A549 (cell line): ENCODE measurements around the gene CCDC154. TPM values are rescaled to one million over a fixed set of nuclear protein-coding genes. Genes with fewer than 3 reads are reported as not detected.
A peak's percentile ranks its signal among the peaks of the same experiment; 100 is the strongest.

Experiments
- ATAC-seq, 2 experiments: fragments of 200-7000 bp in 1 of 2; fragments of >200 bp in 1 of 2; cut with Nextera tagmentation in 1 of 2; cut with Tn5 transposase in 1 of 2; 3 replicates each; pipeline versions ENCODE4 v1.8.0 to v1.9.1; 2018 to 2020; ENCODE audit warnings: mild to moderate bottlenecking in 1 of 2, moderate library complexity in 1 of 2
- CTCF ChIA-PET: fragments of 300-600 bp; sonication (Branson Sonifier 250); formaldehyde crosslinking; extraction: SDS; loops from one replicate; lab custom pipeline; 2021; ENCODE audit warnings: antibody characterized with exemption, inconsistent platforms; lab: Yijun Ruan, JAX
- POLR2A ChIA-PET: fragments of 350-600 bp; formaldehyde crosslinking; extraction: SDS; loops from one replicate; lab custom pipeline; 2021; ENCODE audit warnings: antibody characterized with exemption, inconsistent platforms; lab: Yijun Ruan, JAX
- DNase-seq, 2 experiments: peaks; one replicate each; pipeline versions ENCODE4 v3.0.0 to v3.0.0-alpha.2; 2011 to 2016; ENCODE audit warnings: low read depth in 1 of 2, low spot score in 1 of 2
- FAIRE-seq: peaks from 2 replicates; lab custom pipeline; 2011; peaks lifted over from hg19 to GRCh38; lab: Jason Lieb, UNC
- H3K27ac ChIP-seq, 2 experiments: fragments of >200 bp; sonication (Bioruptor Twin); formaldehyde crosslinking; 3 replicates each; pipeline ENCODE4 v1.5.1; 2016 to 2017
- H3K4me1 ChIP-seq: fragments of >200 bp; sonication (Bioruptor Twin); formaldehyde crosslinking; 3 replicates; pipeline ENCODE4 v1.6.1; 2016
- H3K4me2 ChIP-seq: fragments of >200 bp; sonication (Bioruptor Twin); formaldehyde crosslinking; 3 replicates; pipeline ENCODE4 v1.6.1; 2016
- H3K4me3 ChIP-seq: fragments of >200 bp; sonication (Bioruptor Twin); formaldehyde crosslinking; 3 replicates; pipeline ENCODE4 v1.5.1; 2016
- H3K9me3 ChIP-seq: fragments of >200 bp; sonication (Bioruptor Twin); formaldehyde crosslinking; 3 replicates; pipeline ENCODE4 v1.6.1; 2016
- ATOH8 ChIP-seq: fragments of 250-450 bp; sonication (Bioruptor Pico); IDR thresholded peaks from 2 replicates; pipeline ENCODE4 v1.5.0; 2020; ENCODE audit warnings: low read depth, mild to moderate bottlenecking, moderate library complexity
- BHLHE40 ChIP-seq: IDR thresholded peaks from 2 replicates; pipeline ENCODE4 v1.6.1; 2012; ENCODE audit warnings: low read depth, low read length, inconsistent platforms
- CBX8 ChIP-seq: fragments of 200-600 bp; sonication (generic); IDR thresholded peaks from 2 replicates; pipeline ENCODE4 v1.6.1; 2016
- CEBPB ChIP-seq, 2 experiments: fragments of >200 bp in 1 of 2; sonication (Bioruptor Twin) in 1 of 2; formaldehyde crosslinking in 1 of 2; IDR thresholded peaks; 2 replicates each; pipeline ENCODE4 v1.6.1; 2012 to 2016
- CHD2 ChIP-seq: fragments of 150-350 bp; IDR thresholded peaks from 2 replicates; pipeline ENCODE4 v1.6.1; 2014; ENCODE audit warnings: low read length; ENCODE audit not compliant: partially characterized antibody
- CHD4 ChIP-seq: fragments of 200-600 bp; sonication (generic); IDR thresholded peaks from 2 replicates; pipeline ENCODE4 v1.6.1; 2016; ENCODE audit warnings: antibody characterized with exemption, mild to moderate bottlenecking, borderline replicate concordance
- EHF ChIP-seq: fragments of 250-450 bp; sonication (Bioruptor Pico); IDR thresholded peaks from 2 replicates; pipeline ENCODE4 v1.5.0; 2020; ENCODE audit warnings: mild to moderate bottlenecking
- ELK1 ChIP-seq: fragments of 150-350 bp; IDR thresholded peaks from 2 replicates; pipeline ENCODE4 v1.6.1; 2014; ENCODE audit warnings: low read depth, mild to moderate bottlenecking, low read length
- EP300 ChIP-seq, 2 experiments: fragments of >200 bp; sonication (Bioruptor Twin); formaldehyde crosslinking; IDR thresholded peaks; 2 replicates in 1 of 2; 3 replicates in 1 of 2; pipeline ENCODE4 v1.6.1; 2016 to 2017
- FOSB ChIP-seq: fragments of 250-450 bp; sonication (Bioruptor Pico); IDR thresholded peaks from 2 replicates; pipeline ENCODE4 v1.5.0; 2020; ENCODE audit warnings: mild to moderate bottlenecking, moderate library complexity
- FOXS1 ChIP-seq: fragments of 250-450 bp; sonication (Bioruptor Pico); IDR thresholded peaks from 2 replicates; pipeline ENCODE4 v1.5.0; 2020; ENCODE audit warnings: mild to moderate bottlenecking, moderate library complexity
- HDAC2 ChIP-seq: fragments of 200-600 bp; sonication (generic); IDR thresholded peaks from 2 replicates; pipeline ENCODE4 v1.6.1; 2016
- HES2 ChIP-seq: fragments of >200 bp; sonication (Bioruptor Twin); formaldehyde crosslinking; IDR thresholded peaks from 2 replicates; pipeline ENCODE4 v1.6.1; 2016
- HEYL ChIP-seq: fragments of 250-450 bp; sonication (Bioruptor Pico); IDR thresholded peaks from 2 replicates; pipeline ENCODE4 v1.8.0; 2021; ENCODE audit warnings: mild to moderate bottlenecking, moderate library complexity
- HOXB13 ChIP-seq: fragments of 250-450 bp; sonication (Bioruptor Pico); IDR thresholded peaks from 2 replicates; pipeline ENCODE4 v1.5.0; 2020; ENCODE audit warnings: low read depth, mild to moderate bottlenecking, moderate library complexity
- JUN ChIP-seq, 2 experiments: fragments of >200 bp; sonication (Bioruptor Twin); formaldehyde crosslinking; IDR thresholded peaks; 2 replicates in 1 of 2; 3 replicates in 1 of 2; pipeline ENCODE4 v1.6.1; 2016 to 2017
- KDM1A ChIP-seq: fragments of 200-600 bp; sonication (generic); IDR thresholded peaks from 2 replicates; pipeline ENCODE4 v1.6.1; 2016; ENCODE audit warnings: low read depth, mild to moderate bottlenecking
- MAX ChIP-seq: IDR thresholded peaks from 2 replicates; pipeline ENCODE4 v1.6.1; 2012
- MAZ ChIP-seq: fragments of 150-350 bp; IDR thresholded peaks from 2 replicates; pipeline ENCODE4 v1.6.1; 2014; ENCODE audit warnings: antibody characterized with exemption, low read depth, low read length, borderline replicate concordance
- MYC ChIP-seq: IDR thresholded peaks from 2 replicates; pipeline ENCODE4 v1.6.1; 2012; ENCODE audit warnings: mild to moderate bottlenecking, inconsistent platforms, low read length, improper control_type of control experiment, borderline replicate concordance
- NR3C1 ChIP-seq: fragments of >200 bp; sonication (Bioruptor Twin); formaldehyde crosslinking; IDR thresholded peaks from 3 replicates; pipeline ENCODE4 v1.6.1; 2017
- PBX3 ChIP-seq: IDR thresholded peaks from 2 replicates; pipeline ENCODE4 v1.6.1; 2012
- PHF8 ChIP-seq: fragments of 200-600 bp; sonication (generic); IDR thresholded peaks from 2 replicates; pipeline ENCODE4 v1.6.1; 2016; ENCODE audit warnings: low read depth, mild to moderate bottlenecking, antibody characterized with exemption, moderate library complexity, borderline replicate concordance
- POLR2AphosphoS2 ChIP-seq: conservative IDR thresholded peaks from 2 replicates; pipeline ENCODE4 v1.6.1; 2012; ENCODE audit warnings: low read length, improper control_type of control experiment, inconsistent platforms
- RAD21 ChIP-seq, 2 experiments: fragments of >200 bp in 1 of 2; sonication (Bioruptor Twin) in 1 of 2; formaldehyde crosslinking in 1 of 2; IDR thresholded peaks in 1 of 2; conservative IDR thresholded peaks in 1 of 2; 2 replicates in 1 of 2; 3 replicates in 1 of 2; pipeline ENCODE4 v1.6.1; 2012 to 2018; ENCODE audit warnings: inconsistent platforms in 1 of 2
- RARB ChIP-seq: fragments of 250-450 bp; sonication (Bioruptor Pico); IDR thresholded peaks from 2 replicates; pipeline ENCODE4 v1.8.0; 2021; ENCODE audit warnings: mild to moderate bottlenecking, moderate library complexity
- SREBF2 ChIP-seq: fragments of 450-650 bp; IDR thresholded peaks from 2 replicates; pipeline ENCODE4 v1.6.1; 2014; ENCODE audit warnings: mild to moderate bottlenecking, moderate library complexity
- TFCP2L1 ChIP-seq: fragments of 250-450 bp; sonication (Bioruptor Pico); IDR thresholded peaks from 2 replicates; pipeline ENCODE4 v1.5.0; 2021; ENCODE audit warnings: mild to moderate bottlenecking
- TP53 ChIP-seq: fragments of 250-450 bp; sonication (Bioruptor Pico); IDR thresholded peaks from 2 replicates; pipeline ENCODE4 v1.5.0; 2021; ENCODE audit warnings: mild to moderate bottlenecking, moderate library complexity
- ZC3H11A ChIP-seq: fragments of 450-650 bp; IDR thresholded peaks from 2 replicates; pipeline ENCODE4 v1.6.1; 2014; ENCODE audit warnings: antibody characterized with exemption, mild to moderate bottlenecking
- ZNF302 ChIP-seq: fragments of 250-450 bp; sonication (Bioruptor Pico); IDR thresholded peaks from 2 replicates; pipeline ENCODE4 v1.9.0; 2021; ENCODE audit warnings: inconsistent platforms, mild to moderate bottlenecking, moderate library complexity
- ZSCAN20 ChIP-seq: fragments of 250-450 bp; sonication (Bioruptor Pico); IDR thresholded peaks from 2 replicates; pipeline ENCODE4 v1.8.0; 2022; ENCODE audit warnings: mild to moderate bottlenecking, moderate library complexity
- WGBS: methylation state at CpG from one replicate; pipeline ENCODE4 v1.1.6; 2017; ENCODE audit errors: missing lambda C conversion rate; 5-methylcytosine and 5-hydroxymethylcytosine counted together
- polyA plus RNA-seq, 4 experiments: library from polyadenylated mRNA; depleted of rRNA in 3 of 4; stranded (reverse); fragments of >200 nt; fragmentation: RNase III in 1 of 4; extraction: RNeasy Plus Mini Kit Qiagen cat#74134 plus additional on column Dnase treatment in 1 of 4; gene quantifications; 2 replicates in 3 of 4; 3 replicates in 1 of 4; pipeline ENCODE4 v1.2.3, GENCODE V29; 2011 to 2017

The CCDC154 gene
- polyA plus RNA-seq, 2 of the 4 experiments (the other 2 are of a cell fraction), result 0.16 to 0.74 TPM

- FAIRE-seq, result no peak
These were observed 8.2 kb downstream of the CCDC154 start for GRCh38 chr16:1435921-1436697.

GRCh38 chr16:1434644-1435592 lies 9.4 kb downstream of the CCDC154 start:
- H3K4me1 ChIP-seq, result peaks cover 4% of the 10 kb centered on the region; the same call in 1 of the 3 replicates
- FAIRE-seq (no peak), DNase-seq (no peak), ATAC-seq (no peak)
- no peak overlapping the region for H3K4me2 ChIP-seq
- no peaks in the 10 kb centered on the region for H3K9me3 ChIP-seq
- CTCF ChIA-PET, result interaction anchor here (1.0 to 9.2 kb wide), 2 partner anchors 8 to 11 kb away, joined by 3 to 57 read pairs; no protein-coding TSS in a partner anchor
- H3K27ac ChIP-seq, result no peak overlapping the region
- no peak overlapping the region for H3K4me3 ChIP-seq
- WGBS, result 90% methylated on average over 28 of the region's 40 CpGs
- POLR2A ChIA-PET, result interaction anchor here (0.6 kb wide), 1 partner anchor 277 kb away, joined by 5 read pairs; no protein-coding TSS in a partner anchor
- no peak for TF ChIP-seq PHF8
- TF ChIP-seq HES2, result no peak
- TF ChIP-seq FOSB (CRISPR knock-in tag), result no peak
- no peak for TF ChIP-seq HOXB13 (CRISPR knock-in tag)
- TF ChIP-seq RARB (CRISPR knock-in tag), result no peak
- no peak for TF ChIP-seq PBX3
- no peak for TF ChIP-seq TP53 (CRISPR knock-in tag)
- TF ChIP-seq JUN (IDR thresholded peaks at IDR 0.05), result no peak
- TF ChIP-seq EHF (CRISPR knock-in tag), result no peak
- no peak for TF ChIP-seq BHLHE40
- no peak for TF ChIP-seq KDM1A
- TF ChIP-seq ELK1, result no peak
- TF ChIP-seq HDAC2, result no peak
- TF ChIP-seq ZSCAN20 (CRISPR knock-in tag), result no peak
- no peak for TF ChIP-seq ATOH8
- TF ChIP-seq ZC3H11A, result no peak
- TF ChIP-seq RAD21 (conservative IDR thresholded peaks at IDR 0.05 in 1 of 2, IDR thresholded peaks at IDR 0.05 in 1 of 2), result no peak
- no peak for TF ChIP-seq SREBF2

More at GRCh38 chr16:1435921-1436697, 8.2 kb downstream of the CCDC154 start:
- peak in 1 of 2 experiments; percentile 43; a peak in 3 of 6 replicates for ATAC-seq
- Histone ChIP-seq H3K27ac (no peak overlapping the region), H3K4me3 (no peak overlapping the region), H3K4me1 (no peaks in the 10 kb centered on the region), H3K4me2 (no peak overlapping the region), H3K9me3 (no peaks in the 10 kb centered on the region)
- CTCF ChIA-PET, result interaction anchor here (9.2 kb wide), 1 partner anchor 9 kb away, joined by 57 read pairs; no protein-coding TSS in a partner anchor
- POLR2A ChIA-PET, result interaction anchor here (0.6 kb wide), 1 partner anchor 275 kb away, joined by 5 read pairs; no protein-coding TSS in a partner anchor
- TF ChIP-seq CBX8 (no peak), POLR2AphosphoS2 (no peak), SREBF2 (no peak), CHD4 (no peak), ELK1 (no peak), MAX (no peak), CEBPB (IDR thresholded peaks at IDR 0.05) (no peak), TFCP2L1 (CRISPR knock-in tag) (no peak), MYC (no peak), MAZ (no peak), HES2 (no peak), EP300 (IDR thresholded peaks at IDR 0.05) (no peak), CHD2 (no peak), PHF8 (no peak), NR3C1 (no peak), ZNF302 (CRISPR knock-in tag) (no peak), FOXS1 (CRISPR knock-in tag) (no peak), HEYL (CRISPR knock-in tag) (no peak)
- no peak for DNase-seq
- WGBS, result 77% methylated on average over 24 of the region's 32 CpGs
